GM19328 (cell line): Measurements from ENCODE around the gene OR5K3.
"Not testable (repeated sequence)": the region's sequence is repeated elsewhere in the genome, so short reads cannot be mapped to it uniquely, and the experiment has no call there.

ENCODE experiments used
- ATAC-seq: cut with Tn5 transposase; IDR thresholded peaks from one replicate; pipeline ENCODE4 v1.9.1; 2021; ENCODE audit warnings: mild to moderate bottlenecking, moderate library complexity; ENCODE audit not compliant: unreplicated experiment

OR5K3 gene

GRCh38 chr3:98390366-98390765 lies at the start of gene OR5K3:
OR5K3 (plus strand) TSS chr3:98390666; CDS start chr3:98390666, 0 bp downstream.
- no peak for ATAC-seq

GRCh38 chr3:98341758-98342157 lies 48.7 kb upstream of the OR5K3 start:
- ATAC-seq: no peak

GRCh38 chr3:98343647-98344507 lies 46.6 kb upstream of the OR5K3 start:
- no peak for ATAC-seq

GRCh38 chr3:98350082-98350481 lies 40.4 kb upstream of the OR5K3 start:
- ATAC-seq: no peak

- ATAC-seq: no peak
Measured at GRCh38 chr3:98353554-98353953, 36.9 kb upstream of the OR5K3 start, which contains the start of gene OR5K4. OR5K4 (plus strand) TSS chr3:98353854; CDS start chr3:98353854, 0 bp downstream.

GRCh38 chr3:98359250-98359649 lies 31.2 kb upstream of the OR5K3 start:
- no peak for ATAC-seq

GRCh38 chr3:98359993-98360675 lies 30.3 kb upstream of the OR5K3 start:
- peak; percentile 78 for ATAC-seq

- no peak for ATAC-seq
Measured at GRCh38 chr3:98360681-98361080, 29.8 kb upstream of the OR5K3 start.

- no peak for ATAC-seq
Measured at GRCh38 chr3:98361289-98361688, 29.2 kb upstream of the OR5K3 start.

GRCh38 chr3:98367464-98368246 lies 22.8 kb upstream of the OR5K3 start:
- ATAC-seq: no peak

- no peak for ATAC-seq
Measured at GRCh38 chr3:98371186-98371585, 19.3 kb upstream of the OR5K3 start.

- ATAC-seq: no peak
Measured at GRCh38 chr3:98371853-98372252, 18.6 kb upstream of the OR5K3 start.

GRCh38 chr3:98372445-98372844 lies 18.0 kb upstream of the OR5K3 start:
- no peak for ATAC-seq

GRCh38 chr3:98376631-98377030 lies 13.8 kb upstream of the OR5K3 start:
- no peak for ATAC-seq

- no peak for ATAC-seq
Measured at GRCh38 chr3:98388147-98388546, 2.3 kb upstream of the OR5K3 start.

- no peak for ATAC-seq
Measured at GRCh38 chr3:98395101-98395500, 4.6 kb downstream of the OR5K3 start.

GRCh38 chr3:98396482-98396881 lies 6.0 kb downstream of the OR5K3 start:
- not testable (repeated sequence) for ATAC-seq

GRCh38 chr3:98398513-98398912 lies 8.0 kb downstream of the OR5K3 start:
- no peak for ATAC-seq

GRCh38 chr3:98402507-98402906 lies 12.0 kb downstream of the OR5K3 start:
- ATAC-seq: no peak

GRCh38 chr3:98404010-98404409 lies 13.5 kb downstream of the OR5K3 start:
- ATAC-seq: no peak

GRCh38 chr3:98406034-98406433 lies 15.6 kb downstream of the OR5K3 start:
- no peak for ATAC-seq
